Panc1 (cell line): Measurements from ENCODE around the gene C14orf93.

ENCODE experiments used
- CTCF ChIP-seq: fragments of 450-650 bp; IDR thresholded peaks from 2 replicates; pipeline ENCODE4 v1.5.1; 2017; ENCODE audit warnings: mild to moderate bottlenecking
- POLR2AphosphoS5 ChIP-seq: IDR thresholded peaks from 2 replicates; pipeline ENCODE4 v1.6.1; 2012; ENCODE audit warnings: mild to moderate bottlenecking, low read depth, low read length, moderate library complexity
- SIN3A ChIP-seq: IDR thresholded peaks from 2 replicates; pipeline ENCODE4 v1.6.1; 2012; ENCODE audit warnings: low read depth, mild to moderate bottlenecking, low read length, moderate library complexity, borderline replicate concordance; ENCODE audit not compliant: insufficient read depth
- TF ChIP-seq, protein P1 (sequence below), 2 experiments: IDR thresholded peaks; 2 replicates each; pipeline ENCODE4 v1.6.1; 2011 to 2012; ENCODE audit warnings: low read depth in 2 of 2, control low read depth in 1 of 2, low read length in 1 of 2, mild to moderate bottlenecking in 1 of 2, moderate library complexity in 1 of 2; ENCODE audit not compliant: insufficient read depth in 1 of 2

- TF ChIP-seq, protein P1, sequence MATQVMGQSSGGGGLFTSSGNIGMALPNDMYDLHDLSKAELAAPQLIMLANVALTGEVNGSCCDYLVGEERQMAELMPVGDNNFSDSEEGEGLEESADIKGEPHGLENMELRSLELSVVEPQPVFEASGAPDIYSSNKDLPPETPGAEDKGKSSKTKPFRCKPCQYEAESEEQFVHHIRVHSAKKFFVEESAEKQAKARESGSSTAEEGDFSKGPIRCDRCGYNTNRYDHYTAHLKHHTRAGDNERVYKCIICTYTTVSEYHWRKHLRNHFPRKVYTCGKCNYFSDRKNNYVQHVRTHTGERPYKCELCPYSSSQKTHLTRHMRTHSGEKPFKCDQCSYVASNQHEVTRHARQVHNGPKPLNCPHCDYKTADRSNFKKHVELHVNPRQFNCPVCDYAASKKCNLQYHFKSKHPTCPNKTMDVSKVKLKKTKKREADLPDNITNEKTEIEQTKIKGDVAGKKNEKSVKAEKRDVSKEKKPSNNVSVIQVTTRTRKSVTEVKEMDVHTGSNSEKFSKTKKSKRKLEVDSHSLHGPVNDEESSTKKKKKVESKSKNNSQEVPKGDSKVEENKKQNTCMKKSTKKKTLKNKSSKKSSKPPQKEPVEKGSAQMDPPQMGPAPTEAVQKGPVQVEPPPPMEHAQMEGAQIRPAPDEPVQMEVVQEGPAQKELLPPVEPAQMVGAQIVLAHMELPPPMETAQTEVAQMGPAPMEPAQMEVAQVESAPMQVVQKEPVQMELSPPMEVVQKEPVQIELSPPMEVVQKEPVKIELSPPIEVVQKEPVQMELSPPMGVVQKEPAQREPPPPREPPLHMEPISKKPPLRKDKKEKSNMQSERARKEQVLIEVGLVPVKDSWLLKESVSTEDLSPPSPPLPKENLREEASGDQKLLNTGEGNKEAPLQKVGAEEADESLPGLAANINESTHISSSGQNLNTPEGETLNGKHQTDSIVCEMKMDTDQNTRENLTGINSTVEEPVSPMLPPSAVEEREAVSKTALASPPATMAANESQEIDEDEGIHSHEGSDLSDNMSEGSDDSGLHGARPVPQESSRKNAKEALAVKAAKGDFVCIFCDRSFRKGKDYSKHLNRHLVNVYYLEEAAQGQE (IDR thresholded peaks at IDR 0.05; ENCODE audit: insufficient read depth in 1 of 2, low read depth in 2 of 2, low read length in 1 of 2) = no peak
- TF ChIP-seq POLR2AphosphoS5 (no peak), CTCF (no peak), SIN3A (no peak)
These were observed 30.8 kb downstream of the C14orf93 start for GRCh38 chr14:22978981-22979671.
